GM19452 (cell line): ENCODE results near the gene CLGN.
"Not testable (repeated sequence)": the region's sequence is repeated elsewhere in the genome, so short reads cannot be mapped to it uniquely, and the experiment has no call there.

Experiments used
- ATAC-seq: cut with Tn5 transposase; IDR thresholded peaks from one replicate; pipeline ENCODE4 v1.9.1; 2021; ENCODE audit not compliant: unreplicated experiment

The CLGN gene, protein sequence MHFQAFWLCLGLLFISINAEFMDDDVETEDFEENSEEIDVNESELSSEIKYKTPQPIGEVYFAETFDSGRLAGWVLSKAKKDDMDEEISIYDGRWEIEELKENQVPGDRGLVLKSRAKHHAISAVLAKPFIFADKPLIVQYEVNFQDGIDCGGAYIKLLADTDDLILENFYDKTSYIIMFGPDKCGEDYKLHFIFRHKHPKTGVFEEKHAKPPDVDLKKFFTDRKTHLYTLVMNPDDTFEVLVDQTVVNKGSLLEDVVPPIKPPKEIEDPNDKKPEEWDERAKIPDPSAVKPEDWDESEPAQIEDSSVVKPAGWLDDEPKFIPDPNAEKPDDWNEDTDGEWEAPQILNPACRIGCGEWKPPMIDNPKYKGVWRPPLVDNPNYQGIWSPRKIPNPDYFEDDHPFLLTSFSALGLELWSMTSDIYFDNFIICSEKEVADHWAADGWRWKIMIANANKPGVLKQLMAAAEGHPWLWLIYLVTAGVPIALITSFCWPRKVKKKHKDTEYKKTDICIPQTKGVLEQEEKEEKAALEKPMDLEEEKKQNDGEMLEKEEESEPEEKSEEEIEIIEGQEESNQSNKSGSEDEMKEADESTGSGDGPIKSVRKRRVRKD

DNA sequence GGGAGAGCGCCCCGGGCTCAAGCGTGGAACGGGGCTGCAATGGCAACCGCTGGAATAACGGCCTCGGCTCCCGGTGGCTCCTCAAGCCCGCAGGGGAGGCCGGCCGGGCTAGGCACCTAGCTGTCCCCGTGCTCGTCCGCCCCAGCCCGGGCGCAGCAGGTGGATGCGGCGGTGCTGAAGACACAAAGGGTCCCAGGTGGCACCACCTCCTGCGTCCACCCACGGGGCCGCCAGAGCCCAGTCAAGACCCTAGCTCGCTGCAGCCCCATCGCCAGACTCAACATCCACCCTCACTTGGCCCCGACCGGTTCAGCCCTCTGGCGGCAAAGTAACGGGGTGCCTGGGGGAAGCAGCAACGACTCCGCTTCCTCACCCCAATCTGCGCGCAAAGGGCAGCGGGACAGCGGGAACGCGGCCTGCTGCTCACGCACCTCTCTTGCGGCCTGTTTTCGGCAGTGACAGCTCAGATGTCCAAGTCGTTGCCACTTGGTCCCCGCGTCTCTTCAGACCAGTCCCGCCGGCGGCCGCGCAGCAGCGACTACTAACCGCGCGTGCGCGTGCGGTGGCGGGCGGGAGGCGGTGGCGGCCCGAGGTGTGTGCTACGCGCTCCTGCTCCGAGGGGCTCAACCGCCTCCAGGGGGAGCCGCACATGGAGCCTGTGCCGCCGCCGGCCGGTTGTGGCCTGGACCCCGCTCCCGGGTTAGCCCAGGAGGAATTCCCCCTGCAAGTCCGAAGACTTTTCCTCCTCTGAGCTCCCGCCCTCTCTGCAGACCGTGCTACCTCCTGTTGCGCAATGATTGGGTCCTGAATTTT lies at the start of gene CLGN:
TSS of gene CLGN (minus strand) at position 543 of the 813 bp plus-strand sequence. CDS start 14,570 bp downstream, outside the sequence.
- ATAC-seq, result peak; percentile 87

DNA sequence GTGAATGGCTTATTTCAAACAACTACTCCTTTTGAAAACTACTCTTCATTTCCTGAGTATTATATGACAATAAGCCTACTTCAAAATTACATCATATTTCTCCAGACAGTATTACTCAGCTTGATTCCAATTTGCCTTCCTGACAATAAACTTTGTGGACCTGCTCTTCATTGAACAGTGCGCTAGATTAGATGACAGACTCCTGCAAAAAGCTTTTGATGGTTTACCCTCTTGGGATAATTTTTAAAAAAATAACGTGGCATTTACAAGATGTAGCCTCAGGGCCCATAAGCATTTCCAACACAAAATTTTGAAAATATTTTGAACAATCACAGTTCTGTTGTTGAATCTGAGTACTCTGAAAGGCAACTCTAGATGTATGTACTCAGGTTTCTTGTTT lies 44.7 kb upstream of the CLGN start:
- ATAC-seq, result no peak

DNA sequence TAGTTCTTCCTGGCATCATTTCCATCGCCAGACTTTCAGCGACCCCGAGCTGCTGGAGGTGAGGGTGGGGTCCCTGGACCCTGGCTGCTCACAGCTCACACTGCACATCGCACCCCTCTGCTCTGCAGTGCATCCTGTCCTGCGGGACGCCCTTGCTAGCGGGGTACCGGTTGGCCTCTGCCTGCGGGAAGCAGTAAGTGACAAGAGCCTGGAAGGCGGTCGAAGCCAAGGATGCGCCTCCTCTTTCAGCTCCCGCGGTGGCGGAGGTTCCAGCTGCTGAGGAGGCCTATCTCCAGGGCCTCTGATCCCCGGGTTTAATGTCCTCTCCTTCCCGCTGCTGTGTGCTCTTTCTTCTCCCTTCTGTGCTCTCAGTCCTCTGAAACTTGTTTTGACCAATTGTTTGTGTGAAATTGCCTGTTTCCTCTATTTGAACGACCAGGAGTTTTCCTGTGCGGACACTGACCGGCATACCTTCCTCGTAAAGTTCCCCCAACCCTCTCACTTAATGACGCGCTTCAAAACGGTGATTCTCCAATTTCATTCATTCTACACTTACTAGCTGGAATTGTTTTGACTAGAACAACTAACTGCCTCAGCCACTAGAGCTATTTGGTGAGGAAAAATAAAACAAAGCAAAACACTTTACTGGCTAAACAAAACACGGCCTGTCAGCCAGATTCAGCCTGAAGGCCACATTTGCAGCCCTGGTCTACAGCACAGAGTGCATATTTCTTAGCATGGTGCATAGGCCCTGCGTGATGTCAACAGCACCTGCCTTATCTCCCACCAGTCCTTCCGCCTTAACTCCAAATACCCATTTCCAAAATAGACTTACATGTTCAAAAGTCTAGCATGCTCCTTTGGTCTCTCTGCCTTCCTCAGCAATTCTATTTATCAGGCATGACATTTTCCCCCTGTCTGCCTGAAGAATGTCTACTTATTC lies 42.6 kb upstream of the CLGN start:
- ATAC-seq, result no peak

DNA sequence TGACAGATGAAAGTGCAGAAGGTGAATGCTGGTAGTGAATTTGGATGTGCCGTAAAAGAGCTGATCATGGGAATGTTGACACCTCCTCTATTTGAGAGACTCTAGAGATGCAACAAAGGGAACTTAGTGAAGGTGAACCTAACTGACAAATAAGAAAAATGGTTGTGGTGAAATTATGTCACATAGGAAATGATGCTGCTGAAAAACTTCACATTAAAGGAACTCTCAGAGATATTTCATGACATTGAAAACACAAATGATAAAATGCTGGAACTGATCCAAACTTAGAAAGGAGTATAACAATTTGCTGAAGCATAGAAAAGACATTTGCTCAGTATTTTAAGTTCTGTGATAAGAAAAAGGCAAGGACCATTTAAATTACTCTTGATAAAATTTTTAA lies 38.7 kb upstream of the CLGN start:
- ATAC-seq, result no peak

DNA sequence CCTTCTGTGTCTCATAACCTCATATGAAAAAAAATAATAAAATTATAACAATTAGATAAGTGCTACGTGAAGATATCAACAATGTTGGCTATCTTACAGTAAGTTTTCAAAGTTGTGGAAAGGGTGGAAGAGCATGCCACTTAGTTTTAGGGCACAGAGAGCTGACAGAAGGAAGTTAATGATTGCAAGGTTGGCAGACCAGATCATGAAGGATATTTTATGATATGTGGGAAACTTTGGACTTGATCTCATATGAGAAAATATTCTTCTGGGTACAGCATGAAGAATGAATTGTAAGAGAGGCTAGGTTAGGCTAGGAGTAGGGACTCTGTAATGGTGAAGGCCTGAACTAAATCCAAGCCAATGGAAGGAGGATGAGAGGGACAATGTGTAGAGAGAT lies 36.2 kb upstream of the CLGN start:
- no peak for ATAC-seq

DNA sequence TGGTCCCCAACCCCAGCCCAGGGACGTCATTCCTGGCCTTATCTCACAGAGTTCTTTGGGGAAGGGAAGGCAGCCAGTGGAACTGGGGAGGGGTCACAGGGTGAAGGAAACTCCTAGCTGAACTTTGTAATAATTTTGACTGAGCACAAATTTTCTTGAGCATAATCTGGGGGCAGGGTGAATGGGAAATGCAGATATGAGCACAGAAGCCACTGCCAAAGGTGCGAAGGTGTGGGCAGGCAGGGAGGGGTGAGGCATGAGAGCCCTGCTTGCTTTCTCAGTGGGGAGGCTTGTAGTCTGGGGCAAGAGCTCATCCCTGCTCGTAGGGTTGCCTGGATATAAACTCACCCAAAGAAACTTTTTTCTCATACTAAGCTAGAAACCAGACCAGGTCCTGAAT lies 35.7 kb upstream of the CLGN start:
- ATAC-seq, result no peak

DNA sequence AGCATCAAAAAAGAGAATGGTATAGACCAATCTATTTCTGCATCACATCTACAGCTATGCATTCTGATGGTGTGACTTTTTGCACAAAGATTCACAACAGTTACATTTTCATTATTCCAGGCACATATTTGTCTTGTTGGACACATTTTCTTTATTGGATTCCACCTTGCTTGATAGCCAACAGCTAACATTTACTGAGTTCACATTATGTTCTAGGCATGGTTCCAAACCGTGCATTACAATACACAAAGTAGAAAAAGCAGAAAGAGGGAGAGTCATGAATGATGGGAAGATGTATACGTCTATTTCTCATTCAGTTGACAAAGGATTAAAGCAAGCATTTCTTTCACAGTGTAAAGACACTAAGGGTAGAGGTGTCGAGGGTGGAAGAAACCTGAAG lies 22.9 kb upstream of the CLGN start:
- no peak for ATAC-seq

DNA sequence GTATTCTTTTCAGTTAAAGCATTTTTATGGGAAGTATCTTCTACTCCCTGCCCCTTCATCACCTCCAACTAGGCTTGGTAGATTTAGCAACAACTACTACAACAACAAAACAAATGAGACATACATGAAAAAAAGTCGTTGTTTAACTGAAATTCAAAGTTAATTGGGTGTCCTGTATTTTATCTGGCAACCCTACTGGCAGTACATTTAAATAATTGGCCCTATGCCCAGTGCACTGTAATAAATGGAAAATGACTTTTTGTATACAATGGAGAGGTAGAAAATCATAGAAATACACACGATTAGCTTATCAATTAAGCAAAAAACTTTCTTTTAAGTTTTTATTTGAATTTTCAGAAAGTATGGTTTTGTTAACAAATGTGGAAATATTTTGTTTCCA lies 21.4 kb upstream of the CLGN start:
- ATAC-seq, result no peak

DNA sequence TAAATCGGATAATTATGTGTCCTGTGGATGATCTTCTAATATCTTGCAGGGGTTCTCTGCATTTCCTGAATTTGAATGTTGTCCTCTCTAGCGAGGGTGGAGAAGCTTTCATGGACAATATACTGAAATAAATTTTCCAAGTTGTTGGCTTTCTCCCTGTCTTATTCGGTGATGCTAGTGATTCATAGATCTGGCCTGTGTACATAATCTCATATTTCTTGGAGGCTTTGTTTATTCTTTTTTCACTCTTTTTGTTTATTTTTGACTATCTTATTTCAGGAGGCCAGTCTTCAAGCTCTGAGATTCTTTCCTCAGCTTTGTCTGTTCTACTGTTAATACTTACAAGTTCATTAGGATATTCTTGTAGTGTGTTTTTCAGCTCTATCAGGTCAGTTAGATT lies 20.7 kb upstream of the CLGN start:
- ATAC-seq, result no peak

DNA sequence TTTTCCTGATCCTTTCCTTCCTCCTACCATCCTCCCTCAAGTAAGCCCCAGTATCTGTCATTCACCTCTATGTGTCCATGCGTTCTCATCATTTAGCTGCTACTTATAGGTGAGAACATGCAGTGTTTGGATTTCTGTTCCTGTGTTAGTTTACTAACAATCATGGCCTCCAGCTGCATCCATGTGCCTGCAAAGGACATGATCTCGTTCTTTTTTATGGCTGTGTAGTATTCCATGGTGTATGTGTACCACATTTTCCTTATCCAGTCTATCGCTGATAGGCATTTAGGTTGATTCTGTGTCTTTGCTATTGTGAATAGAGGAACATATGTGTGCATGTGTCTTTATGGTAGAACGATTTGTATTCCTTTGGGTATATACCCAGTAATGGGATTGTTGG lies 16.9 kb upstream of the CLGN start:
- ATAC-seq, result not testable (repeated sequence)

DNA sequence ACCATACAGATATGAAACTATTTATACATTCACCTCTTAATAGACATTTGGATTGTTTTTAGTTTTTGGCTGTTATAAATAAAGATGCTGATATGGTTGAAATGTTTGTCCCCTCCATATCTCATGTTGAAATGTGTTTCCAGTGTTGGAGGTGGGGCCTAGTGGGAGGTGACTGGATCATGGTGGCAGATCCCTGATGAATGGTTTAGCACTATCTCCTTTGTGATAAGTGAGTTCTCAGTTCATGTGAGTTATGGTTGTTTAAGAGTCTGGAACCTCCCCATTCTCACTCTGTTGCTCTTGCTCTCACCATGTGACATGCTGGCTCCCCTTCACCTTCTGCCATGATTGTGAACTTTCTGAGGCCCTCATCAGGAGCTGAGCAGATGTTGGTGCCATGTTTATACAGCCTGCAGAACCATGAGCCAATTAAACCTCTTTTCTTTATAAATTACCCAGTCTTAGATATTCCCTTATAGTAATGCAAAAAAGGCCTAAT lies 12.2 kb upstream of the CLGN start:
- ATAC-seq, result no peak

DNA sequence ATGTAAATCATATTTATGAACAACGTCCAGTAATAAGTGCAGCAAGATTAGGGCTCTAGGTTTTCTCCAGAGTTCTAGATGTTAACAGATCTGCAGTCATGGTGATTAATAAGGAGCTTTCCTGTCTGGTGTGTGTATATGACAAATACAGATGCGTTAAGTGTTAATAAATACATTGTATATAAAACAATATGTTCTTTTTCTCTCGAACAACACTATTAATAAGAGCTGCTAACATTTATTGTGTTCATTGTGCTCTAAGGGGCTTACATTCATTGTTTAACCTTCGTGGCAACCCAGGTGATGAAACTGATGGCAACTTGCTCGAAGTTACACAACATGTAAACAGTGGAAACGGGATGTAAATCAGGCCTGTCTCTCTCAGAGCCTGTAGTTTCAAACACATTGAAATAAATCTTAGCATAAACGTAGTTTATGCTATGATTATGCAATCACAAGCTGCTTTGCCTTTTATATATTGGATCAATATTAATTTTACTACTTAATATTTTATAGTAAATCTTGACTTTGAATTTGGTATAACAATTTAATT lies 547 bp upstream of the CLGN start:
- ATAC-seq, result no peak

DNA sequence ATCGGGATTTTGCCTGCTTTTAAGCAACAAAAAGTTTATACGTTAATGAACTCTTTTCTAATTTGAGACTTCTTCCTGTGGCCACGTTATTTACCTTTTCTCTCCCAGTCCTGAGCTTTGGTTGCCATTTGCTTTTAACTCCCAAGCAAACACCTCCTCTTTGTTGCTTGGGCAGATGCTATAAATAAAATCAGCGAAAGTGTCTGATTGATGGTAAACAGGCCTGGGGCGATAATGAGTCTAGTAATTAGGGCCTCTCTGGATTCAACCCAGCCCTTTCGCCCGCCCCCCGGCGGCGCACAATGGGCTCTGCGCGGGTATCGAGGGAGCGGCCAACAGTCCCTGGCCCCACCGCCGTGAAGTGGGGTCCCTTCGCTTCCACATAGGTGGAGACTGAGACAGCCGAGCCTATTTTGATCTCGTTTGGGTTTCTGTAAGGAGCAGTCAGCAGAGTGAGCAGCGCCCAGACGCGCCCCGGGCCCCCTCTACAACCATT lies 790 bp downstream of the CLGN start:
- ATAC-seq, result peak; percentile 7

DNA sequence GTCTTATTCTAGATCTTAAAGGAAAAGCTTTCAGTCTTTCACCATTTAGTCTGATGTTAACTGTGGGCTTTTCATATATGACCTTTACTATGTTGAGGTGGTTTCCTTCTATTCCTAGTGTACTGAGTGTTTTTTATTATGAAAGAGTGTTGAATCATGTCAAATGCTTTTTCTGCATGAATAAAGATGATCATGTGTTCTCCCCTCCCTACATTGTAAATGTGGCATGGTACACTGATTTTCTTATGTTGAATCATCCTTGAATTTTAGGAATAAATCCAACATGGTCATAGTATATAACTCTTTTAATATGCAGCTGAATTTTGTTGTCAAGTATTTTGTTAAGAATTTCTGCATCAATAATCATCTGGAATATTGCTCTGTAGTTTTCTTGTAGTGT lies 4.3 kb downstream of the CLGN start:
- no peak for ATAC-seq

DNA sequence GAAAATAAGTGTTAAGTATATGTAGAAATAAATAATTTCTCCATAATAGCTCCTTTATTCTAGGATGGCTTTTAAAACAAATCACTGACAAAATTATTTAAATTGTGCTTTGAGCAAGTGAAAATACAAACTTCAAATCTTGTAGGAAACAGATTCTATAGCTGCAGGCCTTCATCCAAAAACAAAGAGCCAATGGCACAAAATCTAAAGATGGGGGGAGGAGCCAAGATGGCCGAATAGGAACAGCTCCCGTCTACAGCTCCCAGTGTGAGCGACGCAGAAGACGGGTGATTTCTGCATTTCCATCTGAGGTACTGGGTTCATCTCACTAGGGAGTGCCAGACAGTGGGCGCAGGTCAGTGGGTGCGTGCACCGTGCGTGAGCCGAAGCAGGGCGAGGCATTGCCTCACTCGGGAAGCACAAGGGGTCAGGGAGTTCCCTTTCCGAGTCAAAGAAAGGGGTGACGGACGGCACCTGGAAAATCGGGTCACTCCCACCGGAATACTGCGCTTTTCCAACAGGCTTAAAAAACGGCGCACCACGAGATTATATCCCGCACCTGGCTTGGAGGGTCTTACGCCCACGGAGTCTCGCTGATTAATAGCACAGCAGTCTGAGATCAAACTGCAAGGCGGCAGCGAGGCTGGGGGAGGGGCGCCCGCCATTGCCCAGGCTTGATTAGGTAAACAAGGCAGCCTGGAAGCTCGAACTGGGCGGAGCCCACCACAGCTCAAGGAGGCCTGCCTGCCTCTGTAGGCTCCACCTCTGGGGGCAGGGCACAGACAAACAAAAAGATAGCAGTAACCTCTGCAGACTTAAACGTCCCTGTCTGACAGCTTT lies 14.1 kb downstream of the CLGN start:
- not testable (repeated sequence) for ATAC-seq

DNA sequence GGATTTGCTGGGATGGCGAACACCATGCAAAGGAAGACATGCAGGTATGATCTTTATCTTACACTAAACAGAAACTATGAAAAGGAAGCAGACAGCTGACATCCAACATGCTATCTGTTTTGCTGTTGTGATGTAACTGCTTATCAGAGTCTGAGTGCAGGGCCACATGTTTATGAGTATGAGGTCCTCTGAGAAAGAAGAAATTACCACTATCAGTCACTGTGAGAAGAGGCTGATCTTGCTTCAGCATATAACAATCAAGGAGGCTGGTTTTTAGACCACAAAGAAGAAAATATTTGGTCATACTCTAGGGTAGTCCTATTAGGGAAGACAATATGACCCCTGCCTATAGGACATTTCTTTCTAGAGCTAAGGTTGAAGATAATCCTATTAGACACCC lies 18.5 kb downstream of the CLGN start:
- no peak for ATAC-seq

DNA sequence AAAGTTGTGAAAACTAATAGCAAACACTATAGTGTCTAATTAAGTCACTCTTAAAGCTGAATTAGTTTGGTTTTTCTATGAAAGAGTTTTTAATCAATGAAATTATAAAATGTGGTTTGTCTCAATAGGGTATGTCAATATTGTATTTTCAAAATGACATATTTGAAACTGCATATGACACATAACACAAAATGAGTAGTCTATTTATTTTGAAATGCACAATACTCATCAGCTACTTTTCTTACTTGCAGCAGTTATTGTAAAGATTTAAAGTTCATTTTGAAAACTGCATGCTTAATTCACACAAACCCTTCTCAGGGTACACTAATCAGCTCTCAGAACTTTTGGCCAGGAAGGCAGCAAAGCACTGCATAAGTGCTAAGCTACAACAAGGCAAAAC lies 21.2 kb downstream of the CLGN start:
- ATAC-seq, result no peak

DNA sequence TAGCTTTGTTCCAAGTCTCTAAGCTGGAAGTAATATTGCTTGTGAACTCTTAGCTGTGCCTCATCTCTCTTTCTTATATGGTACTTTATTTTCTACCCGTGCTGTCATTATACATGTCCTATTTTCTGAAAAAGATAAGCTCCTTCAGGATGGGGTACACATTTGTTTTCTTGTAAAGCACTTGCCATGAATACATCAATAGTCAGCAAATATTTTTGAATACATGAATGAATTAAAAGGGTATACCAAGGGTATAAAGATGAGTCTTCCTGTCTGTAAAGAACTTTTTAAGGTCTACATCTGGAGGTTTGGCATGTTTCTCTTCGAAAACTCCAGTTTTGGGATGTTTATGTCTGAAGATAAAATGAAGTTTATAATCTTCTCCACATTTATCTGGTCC lies 27.3 kb downstream of the CLGN start:
- ATAC-seq, result no peak

DNA sequence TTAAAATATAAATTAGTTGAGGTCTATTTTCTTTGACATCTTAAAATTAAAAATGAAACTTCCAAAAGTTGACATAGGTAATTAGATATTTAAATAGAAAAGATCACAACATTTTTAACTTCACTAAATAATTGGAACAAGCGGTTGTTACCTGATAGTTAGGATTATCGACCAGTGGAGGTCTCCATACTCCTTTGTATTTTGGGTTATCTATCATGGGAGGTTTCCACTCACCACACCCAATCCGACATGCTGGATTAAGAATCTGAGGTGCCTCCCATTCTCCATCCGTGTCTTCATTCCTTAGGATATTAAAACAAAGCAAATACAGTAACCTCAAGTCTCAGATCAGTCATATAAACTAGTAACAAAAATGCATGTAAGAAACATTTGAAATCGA lies 31.8 kb downstream of the CLGN start:
- no peak for ATAC-seq
